ENCODE results near the gene RMND5B. TPM values are rescaled to one million over a fixed set of nuclear protein-coding genes. Genes with fewer than 3 reads are reported as not detected.

RMND5B gene
- total RNA-seq, 4 donors from 2014 or later = 36.7 to 149 (median 37.8) TPM

- WGBS, 2 donors (ENCODE audit: low coverage in 1 of 2) = 90% methylated on average over 13 of the region's 13 CpGs; no CpG with 5 or more reads in 1 of the 2 donors
- Histone ChIP-seq H3K9me3 (no peaks in the 10 kb centered on the region), H3K4me1 (peaks cover 11 to 29% (median 14%) of the 10 kb centered on the region in 4 donors), H3K36me3 (no peaks in the 10 kb centered on the region), H3K27me3 (no peaks in the 10 kb centered on the region), H3K4me3 (no peak overlapping the region), H3K27ac (no peak overlapping the region)
- intact Hi-C loops (cut with DNase I; ENCODE audit: low total_unique reads) (no loop called here), in situ Hi-C loops (cut with MboI; ENCODE audit: low pct_ligation_motif_present in 1 of 4, low pct_unique_long_range_greater_than_20kb in 1 of 4, low sequenced_read_pairs in 3 of 4) (no loop called here)
- DNase-seq = no peak
- TF ChIP-seq POLR2A (IDR thresholded peaks at IDR 0.05) (no peak), POLR2AphosphoS5 (IDR thresholded peaks at IDR 0.05) (no peak), CTCF (IDR thresholded peaks at IDR 0.05) (no peak), EP300 (IDR thresholded peaks at IDR 0.05; ENCODE audit: low read depth) (no peak)
These were observed 7.5 kb upstream of the RMND5B start for GRCh38 chr5:178123094-178123965.

- no peak for TF ChIP-seq POLR2AphosphoS5 (IDR thresholded peaks at IDR 0.05)
- no peak for TF ChIP-seq POLR2A (IDR thresholded peaks at IDR 0.05)
- no peak for TF ChIP-seq EP300 (IDR thresholded peaks at IDR 0.05; ENCODE audit: low read depth)
- TF ChIP-seq CTCF (IDR thresholded peaks at IDR 0.05) = no peak
- H3K9me3 ChIP-seq = no peaks in the 10 kb centered on the region
- H3K27ac ChIP-seq = no peak overlapping the region
- H3K27me3 ChIP-seq = no peaks in the 10 kb centered on the region
- H3K4me3 ChIP-seq = no peak overlapping the region
- DNase-seq = peak; percentile 27
- no peaks in the 10 kb centered on the region for H3K36me3 ChIP-seq
- 61% methylated on average over 18 of the region's 18 CpGs; no CpG with 5 or more reads in 1 of the 2 donors for WGBS, 2 donors (ENCODE audit: low coverage in 1 of 2)
- intact Hi-C loops (cut with DNase I; ENCODE audit: low total_unique reads) = no loop called here
- in situ Hi-C loops (cut with MboI; ENCODE audit: low pct_ligation_motif_present in 1 of 4, low pct_unique_long_range_greater_than_20kb in 1 of 4, low sequenced_read_pairs in 3 of 4) = no loop called here
- H3K4me1 ChIP-seq = peaks cover 11 to 29% (median 14%) of the 10 kb centered on the region in 4 donors
These were observed 6.6 kb upstream of the RMND5B start for GRCh38 chr5:178123966-178124925.

- 81% methylated on average over 10 of the region's 10 CpGs for whole genome bisulfite sequencing, 2 donors (ENCODE audit: low coverage in 1 of 2)
- intact Hi-C loops (cut with DNase I; ENCODE audit: low total_unique reads) = no loop called here
- peaks cover 11 to 37% (median 18%) of the 10 kb centered on the region in 4 donors for H3K4me1 ChIP-seq
These were observed 5.4 kb upstream of the RMND5B start for GRCh38 chr5:178125253-178125906.

More at GRCh38 chr5:178125253-178125906, 5.4 kb upstream of the RMND5B start:
- in situ Hi-C loops (cut with MboI; ENCODE audit: low pct_ligation_motif_present in 1 of 4, low pct_unique_long_range_greater_than_20kb in 1 of 4, low sequenced_read_pairs in 3 of 4) = no loop called here
- Histone ChIP-seq H3K4me3 (no peak overlapping the region), H3K27me3 (no peaks in the 10 kb centered on the region), H3K27ac (no peak overlapping the region), H3K9me3 (no peaks in the 10 kb centered on the region), H3K36me3 (no peaks in the 10 kb centered on the region)
- no peak for DNase-seq
- TF ChIP-seq CTCF (IDR thresholded peaks at IDR 0.05) (no peak), POLR2A (IDR thresholded peaks at IDR 0.05) (no peak), POLR2AphosphoS5 (IDR thresholded peaks at IDR 0.05) (no peak), EP300 (IDR thresholded peaks at IDR 0.05; ENCODE audit: low read depth) (no peak)
